RWPE2 (cell line): ENCODE measurements around the gene ERN1.
"Not testable (repeated sequence)": the region's sequence is repeated elsewhere in the genome, so short reads cannot be mapped to it uniquely, and the experiment has no call there.

ENCODE experiments used
- ATAC-seq: fragments of 200-7000 bp; cut with Tn5 transposase; 3 replicates; pipeline ENCODE4 v1.9.1; 2021; ENCODE audit warnings: low read depth
- DNase-seq: peaks from one replicate; pipeline ENCODE4 v3.0.0-alpha.2; 2020; ENCODE audit warnings: low spot score
- H3K27ac ChIP-seq: fragments of 450-650 bp; 2 replicates; pipeline ENCODE4 v1.5.1; 2017; ENCODE audit warnings: mild to moderate bottlenecking; ENCODE audit not compliant: poor library complexity, severe bottlenecking
- H3K27me3 ChIP-seq: fragments of 250-450 bp; sonication (Bioruptor Pico); 2 replicates; pipeline ENCODE4 v1.5.1; 2021; ENCODE audit warnings: mild to moderate bottlenecking, moderate library complexity; ENCODE audit not compliant: insufficient read depth, poor library complexity, severe bottlenecking
- H3K36me3 ChIP-seq: fragments of 250-450 bp; sonication (Bioruptor Pico); 2 replicates; pipeline ENCODE4 v1.5.1; 2020; ENCODE audit warnings: low read depth, mild to moderate bottlenecking, moderate library complexity
- H3K4me1 ChIP-seq: fragments of 250-450 bp; sonication (Bioruptor Pico); 2 replicates; pipeline ENCODE4 v1.5.1; 2021; ENCODE audit warnings: mild to moderate bottlenecking, moderate library complexity; ENCODE audit not compliant: insufficient read depth, poor library complexity, severe bottlenecking
- H3K4me3 ChIP-seq: fragments of 250-450 bp; sonication (Bioruptor Pico); 2 replicates; pipeline ENCODE4 v1.5.1; 2021; ENCODE audit warnings: mild to moderate bottlenecking, moderate library complexity; ENCODE audit not compliant: severe bottlenecking
- H3K9me3 ChIP-seq: fragments of 250-450 bp; sonication (Bioruptor Pico); 2 replicates; pipeline ENCODE4 v1.5.1; 2021; ENCODE audit warnings: mild to moderate bottlenecking, moderate library complexity; ENCODE audit not compliant: severe bottlenecking
- CTCF ChIP-seq: fragments of 450-650 bp; IDR thresholded peaks from one replicate; pipeline ENCODE4 v1.5.1; 2017; ENCODE audit warnings: mild to moderate bottlenecking, moderate library complexity; ENCODE audit not compliant: poor library complexity, severe bottlenecking

ERN1 gene

DNA sequence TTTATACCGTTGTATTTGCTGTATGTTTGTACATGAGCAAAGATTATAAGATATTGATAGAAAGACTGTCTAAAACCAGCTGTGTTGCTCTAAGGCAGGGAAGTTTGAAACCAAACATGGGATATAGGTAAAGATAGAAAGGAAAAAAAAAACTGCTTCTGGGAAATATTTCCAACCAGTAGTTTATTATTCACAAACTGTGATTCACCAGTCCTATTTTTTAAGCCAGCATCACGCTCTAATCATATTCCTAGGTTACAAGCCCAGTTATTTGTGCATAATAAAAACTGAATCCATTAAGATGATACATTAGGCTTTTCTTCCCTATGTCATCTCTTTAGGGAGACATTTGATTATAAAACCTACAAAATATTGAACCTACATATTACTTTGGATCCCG lies 4.0 kb downstream of the ERN1 start:
- Histone ChIP-seq H3K36me3 (peaks cover 3% of the 10 kb centered on the region; the same call in 1 of the 2 replicates), H3K27me3 (no peaks in the 10 kb centered on the region), H3K9me3 (no peaks in the 10 kb centered on the region), H3K4me1 (peaks cover 27% of the 10 kb centered on the region), H3K27ac (no peak overlapping the region), H3K4me3 (no peak overlapping the region)
- DNase-seq (no peak), ATAC-seq (no peak)
- TF ChIP-seq CTCF = no peak

GRCh38 chr17:64124609-64125008 lies 5.3 kb downstream of the ERN1 start:
- H3K4me1 ChIP-seq = peaks cover 21% of the 10 kb centered on the region
- ATAC-seq (no peak), DNase-seq (no peak)
- no peak for TF ChIP-seq CTCF
- H3K27ac ChIP-seq = no peak overlapping the region
- H3K36me3 ChIP-seq = peaks cover 3% of the 10 kb centered on the region; the same call in 1 of the 2 replicates
- no peak overlapping the region for H3K4me3 ChIP-seq
- no peaks in the 10 kb centered on the region for H3K27me3 ChIP-seq
- H3K9me3 ChIP-seq = no peaks in the 10 kb centered on the region

GRCh38 chr17:64123114-64123513 lies 6.8 kb downstream of the ERN1 start:
- Histone ChIP-seq H3K27me3 (no peaks in the 10 kb centered on the region), H3K36me3 (peaks cover 3% of the 10 kb centered on the region; the same call in 1 of the 2 replicates), H3K4me3 (no peak overlapping the region), H3K27ac (no peak overlapping the region), H3K4me1 (peaks cover 21% of the 10 kb centered on the region), H3K9me3 (no peaks in the 10 kb centered on the region)
- TF ChIP-seq CTCF = no peak
- no peak for DNase-seq
- ATAC-seq = no peak

GRCh38 chr17:64120972-64121786 lies 8.8 kb downstream of the ERN1 start:
- not testable (repeated sequence) for H3K9me3 ChIP-seq, H3K4me1 ChIP-seq

DNA sequence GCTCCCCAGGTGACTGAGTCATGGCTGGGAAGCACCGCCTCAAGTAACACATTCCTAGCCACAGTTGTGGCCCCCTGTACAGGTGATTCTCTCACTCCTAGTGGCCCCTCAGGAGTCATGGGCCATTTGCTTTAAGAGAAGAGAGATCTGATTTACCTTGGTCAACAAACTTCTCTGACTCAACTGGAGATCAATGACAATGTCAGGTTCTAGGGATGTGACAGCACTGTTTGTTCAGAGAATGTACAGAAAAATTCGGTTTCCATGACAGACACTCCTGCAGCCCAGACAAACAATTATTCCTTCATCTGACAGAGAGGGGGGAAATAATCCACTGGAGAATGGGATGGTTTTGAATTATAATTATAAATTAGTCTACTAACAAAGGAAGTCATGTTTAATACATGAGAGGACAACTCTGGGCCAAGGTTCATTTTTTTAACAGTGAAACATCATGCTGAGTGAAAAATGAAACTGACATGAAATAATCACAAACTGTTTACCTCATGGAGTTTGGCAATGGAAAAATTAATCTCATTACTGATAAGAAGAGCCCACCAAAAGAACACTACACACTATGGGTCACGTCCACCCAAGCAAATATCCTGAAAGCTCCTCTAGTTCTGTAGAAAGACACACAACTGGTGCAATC lies 9.7 kb downstream of the ERN1 start:
- Histone ChIP-seq H3K36me3 (peaks cover 3% of the 10 kb centered on the region; the same call in 1 of the 2 replicates), H3K4me3 (no peak overlapping the region), H3K27me3 (no peaks in the 10 kb centered on the region), H3K4me1 (peaks cover 16% of the 10 kb centered on the region), H3K9me3 (no peaks in the 10 kb centered on the region), H3K27ac (no peak overlapping the region)
- no peak for TF ChIP-seq CTCF
- DNase-seq (no peak), ATAC-seq (no peak)

More at GRCh38 chr17:64120972-64121786, 8.8 kb downstream of the ERN1 start:
- H3K36me3 ChIP-seq, ATAC-seq, H3K27ac ChIP-seq, H3K27me3 ChIP-seq, H3K4me3 ChIP-seq, DNase-seq: not testable (repeated sequence)
